H54 (cell line): Measurements from ENCODE around the gene TMEM255B.
A peak's percentile ranks its signal among the peaks of the same experiment; 100 is the strongest.

Source experiments
- DNase-seq: peaks from one replicate; pipeline ENCODE4 v3.0.0; 2011; ENCODE audit warnings: low spot score, mixed read lengths; ENCODE audit not compliant: insufficient read length
- FAIRE-seq: peaks from 3 replicates; lab custom pipeline; 2011; peaks lifted over from hg19 to GRCh38; lab: Jason Lieb, UNC
- POLR2A ChIP-seq: IDR thresholded peaks from 2 replicates; pipeline ENCODE4 v1.6.1; 2011; ENCODE audit warnings: low read depth, mild to moderate bottlenecking, low read length

The TMEM255B gene

DNA sequence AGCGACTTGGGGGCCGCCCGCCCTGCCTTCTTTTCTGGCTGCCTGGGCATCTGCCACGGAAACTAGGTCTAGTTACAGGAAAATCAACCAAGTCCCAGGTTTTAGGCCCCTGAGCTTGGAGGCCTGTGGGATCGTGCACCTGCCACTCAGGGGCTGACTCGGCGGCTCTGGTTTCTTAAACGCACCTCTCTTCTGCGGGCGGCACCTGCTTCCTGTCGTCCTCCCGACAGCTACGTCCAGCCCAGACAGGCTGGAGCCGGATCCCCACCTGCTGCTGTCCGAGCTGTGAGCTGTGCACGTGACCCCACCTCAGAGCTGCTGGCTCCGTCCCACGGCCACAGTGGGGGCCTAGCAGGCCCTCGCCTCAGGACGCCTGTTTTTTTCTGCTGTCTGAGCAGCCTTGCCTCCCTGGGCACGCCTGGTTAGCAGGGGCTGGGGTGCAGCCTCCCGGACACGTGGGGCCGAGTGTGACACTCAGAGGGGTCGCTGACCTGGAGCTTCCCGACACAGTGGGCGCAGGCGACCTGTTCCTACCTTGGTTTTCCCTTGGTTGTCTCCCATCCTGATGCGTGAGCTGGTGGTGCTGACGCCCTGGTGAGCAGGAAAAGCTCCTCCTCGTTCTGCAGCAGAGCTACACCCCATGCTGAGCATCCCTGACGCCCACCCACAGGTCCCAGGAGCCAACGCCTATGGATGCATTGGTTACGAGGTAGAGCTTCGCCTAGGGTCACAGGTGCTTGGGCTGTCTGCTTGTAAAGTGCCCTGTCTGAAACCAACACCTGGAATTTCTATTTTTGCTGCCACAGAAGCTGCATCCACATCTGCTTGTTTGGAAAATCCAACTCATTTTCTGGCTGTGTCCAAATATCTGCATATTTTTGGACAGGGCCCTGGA, 17.5 kb downstream of the TMEM255B start:
- DNase-seq (no peak), FAIRE-seq (no peak)
- no peak for TF ChIP-seq POLR2A

DNA sequence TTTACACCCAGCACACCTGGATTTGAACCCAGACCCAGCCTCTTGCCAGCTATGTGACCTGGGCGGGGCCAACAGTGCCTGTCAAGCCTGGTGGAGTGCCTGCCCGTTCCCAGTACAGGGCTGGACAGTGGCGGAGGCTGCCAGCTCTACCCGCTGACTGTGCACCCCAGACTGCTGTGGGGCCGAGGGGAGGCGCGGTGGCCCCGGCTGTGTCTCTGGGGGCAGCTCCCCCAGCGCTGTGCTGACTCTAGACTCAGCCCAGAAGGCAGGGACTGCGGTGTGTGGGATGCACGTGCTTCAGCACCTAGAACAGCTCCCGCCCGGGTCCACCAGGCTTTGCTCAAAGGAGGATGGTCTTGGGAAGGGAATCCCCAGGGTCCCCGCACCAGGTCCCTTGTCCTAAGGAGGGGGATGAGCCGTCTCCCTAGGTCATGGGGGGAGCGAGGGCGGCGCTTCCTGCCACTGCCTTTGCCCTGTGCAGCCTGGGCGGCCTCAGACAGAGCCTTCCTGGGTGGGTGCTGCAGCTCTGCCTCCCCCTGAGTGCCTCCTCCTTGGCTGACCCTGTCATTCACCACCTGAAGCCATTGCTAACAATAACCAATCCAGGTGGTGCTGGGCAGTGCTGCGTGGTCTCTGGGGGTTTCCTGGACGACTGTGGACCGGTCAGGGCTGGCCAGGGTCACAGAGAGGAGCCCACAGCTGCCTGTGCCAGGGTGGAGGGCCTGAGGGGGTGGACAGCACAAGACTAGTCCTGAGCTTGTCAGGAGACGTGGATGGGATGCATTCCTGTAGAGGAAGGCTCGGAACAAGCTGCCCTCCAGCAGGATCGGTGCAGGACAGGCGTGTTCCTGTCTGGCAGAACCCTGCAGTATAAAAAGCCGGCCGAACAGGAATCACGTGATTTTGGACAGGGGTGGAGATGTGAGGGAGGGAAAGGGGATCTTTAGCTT, 18.6 kb downstream of the TMEM255B start:
- no peak for DNase-seq
- TF ChIP-seq POLR2A, result no peak
- FAIRE-seq, result no peak

DNA sequence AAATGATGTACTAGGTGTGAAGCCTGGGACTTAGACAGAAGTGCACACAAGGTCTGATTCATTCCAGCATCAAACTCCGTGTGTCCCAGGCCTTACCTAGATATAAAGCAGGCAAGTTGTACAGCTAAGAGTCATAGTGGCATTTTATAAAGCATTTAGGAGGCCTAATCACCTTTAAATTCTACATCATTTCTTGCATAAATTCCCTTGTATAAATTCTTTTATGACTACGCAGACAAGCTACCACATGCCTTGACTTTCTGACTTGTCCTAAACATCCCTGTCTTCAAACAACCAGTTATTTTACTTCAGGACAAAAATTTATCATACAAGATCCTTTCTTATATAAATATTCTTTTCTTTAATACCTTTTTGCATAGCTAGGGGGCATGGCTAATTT, 22.5 kb downstream of the TMEM255B start:
- no peak for TF ChIP-seq POLR2A
- no peak for FAIRE-seq
- no peak for DNase-seq

DNA sequence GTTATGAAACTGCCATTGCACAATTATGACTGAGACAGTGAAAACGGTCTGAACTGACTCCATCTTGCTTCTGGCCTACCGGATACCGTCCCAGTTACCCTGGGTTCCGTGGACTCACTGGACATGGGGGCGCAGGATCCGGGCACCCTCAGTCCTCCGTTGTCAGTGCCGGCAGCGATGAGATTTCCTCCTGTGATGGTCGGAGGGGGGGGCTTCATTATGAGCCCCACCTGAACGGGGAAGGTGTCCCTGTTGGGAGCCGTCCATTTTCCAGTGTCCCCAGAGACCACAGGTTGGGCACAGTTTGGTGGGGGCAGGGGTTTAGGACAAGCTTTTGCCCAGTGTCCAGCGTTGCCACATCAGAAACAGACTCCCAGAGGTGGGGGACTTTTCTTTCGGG, 23.4 kb downstream of the TMEM255B start:
- no peak for TF ChIP-seq POLR2A
- DNase-seq (no peak), FAIRE-seq (no peak)

DNA sequence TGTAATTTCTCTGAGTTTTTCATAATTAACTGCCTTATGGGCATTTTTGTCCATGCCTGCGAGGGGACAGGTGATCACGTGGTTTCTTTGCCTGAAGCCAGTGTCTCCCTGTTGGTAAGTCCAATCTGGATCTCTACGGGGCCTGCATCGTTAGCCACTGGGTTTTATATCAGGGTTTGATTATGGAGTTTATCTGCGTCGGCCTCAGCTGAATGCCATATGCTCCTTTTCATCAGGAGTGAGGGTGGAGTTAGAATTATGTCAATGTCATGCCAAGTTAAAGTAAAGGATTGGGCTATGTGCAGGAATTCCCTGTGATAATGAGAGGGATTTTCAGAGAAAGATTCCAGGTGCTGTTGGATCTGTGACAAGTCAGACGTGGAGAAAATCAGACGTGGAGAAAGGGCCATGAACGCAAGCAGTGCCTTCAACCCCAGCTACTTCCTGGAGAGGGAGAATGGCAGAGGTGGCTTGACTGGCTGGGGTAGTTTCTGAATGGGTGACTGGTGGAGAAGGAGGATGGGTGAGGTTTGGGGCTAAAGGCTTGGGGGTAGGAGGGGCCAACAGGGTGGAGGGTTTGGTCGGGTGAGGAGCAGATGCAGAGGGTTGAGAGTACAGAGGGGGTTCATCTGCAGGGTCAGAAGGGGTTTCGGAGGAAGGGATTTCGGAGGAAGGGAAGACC, 24.3 kb downstream of the TMEM255B start:
- no peak for FAIRE-seq
- TF ChIP-seq POLR2A, result no peak

DNA sequence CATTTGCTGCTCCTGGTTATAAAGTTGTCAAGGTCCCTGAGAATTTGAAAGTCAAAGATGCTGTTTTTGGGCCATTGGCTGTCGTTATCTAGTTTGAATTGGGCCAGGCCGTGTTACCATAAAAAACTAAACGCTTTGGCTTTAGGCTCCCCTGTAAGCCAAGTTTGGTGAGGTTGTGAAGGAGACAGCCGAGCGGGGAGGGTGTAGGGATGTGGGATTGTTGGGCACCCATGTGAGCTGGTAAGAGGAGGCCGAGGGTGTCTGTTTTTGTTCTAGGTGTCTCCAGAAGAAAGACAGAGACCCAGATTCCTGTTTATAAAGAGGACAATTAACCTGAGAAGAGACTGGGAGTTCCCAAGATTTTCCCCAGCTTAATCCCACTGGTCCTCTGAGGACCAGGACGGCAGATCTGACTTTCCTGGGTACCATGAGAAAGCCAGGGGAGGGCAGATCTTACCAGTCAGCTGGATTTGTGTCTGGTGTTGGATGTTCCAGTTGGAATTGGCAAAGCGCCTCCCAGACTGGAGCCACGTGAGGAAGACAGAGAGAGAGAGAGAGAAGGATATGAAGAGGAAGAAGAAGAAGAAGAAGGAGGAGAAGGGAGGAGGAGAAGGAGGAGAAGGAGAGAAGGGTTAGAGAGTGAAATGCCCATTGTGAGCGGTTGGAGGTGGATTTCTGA, 25.1 kb downstream of the TMEM255B start:
- FAIRE-seq (no peak), DNase-seq (no peak)
- TF ChIP-seq POLR2A, result no peak

More for the DNA sequence above, 24.3 kb downstream of the TMEM255B start:
- DNase-seq, result no peak

DNA sequence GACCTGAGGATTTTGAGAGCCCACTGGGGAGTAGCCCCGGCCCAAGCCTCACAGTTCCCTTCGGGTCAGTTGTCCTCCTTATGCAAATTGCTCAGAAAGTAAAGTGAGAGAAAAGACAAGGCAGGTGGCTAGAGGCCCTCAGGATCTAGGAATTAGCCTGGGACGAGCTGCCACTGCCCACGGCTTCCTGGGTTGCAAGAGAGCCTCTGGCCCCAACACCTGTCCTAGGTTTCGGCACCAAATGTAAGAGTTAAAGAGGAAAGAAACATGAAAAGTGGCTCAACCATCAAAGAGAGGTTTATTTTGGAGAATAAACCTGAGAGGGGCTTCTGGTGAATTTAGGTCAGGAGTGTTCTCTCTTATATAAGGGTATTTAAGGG, 25.6 kb downstream of the TMEM255B start:
- no peak for DNase-seq
- no peak for TF ChIP-seq POLR2A
- FAIRE-seq, result no peak

DNA sequence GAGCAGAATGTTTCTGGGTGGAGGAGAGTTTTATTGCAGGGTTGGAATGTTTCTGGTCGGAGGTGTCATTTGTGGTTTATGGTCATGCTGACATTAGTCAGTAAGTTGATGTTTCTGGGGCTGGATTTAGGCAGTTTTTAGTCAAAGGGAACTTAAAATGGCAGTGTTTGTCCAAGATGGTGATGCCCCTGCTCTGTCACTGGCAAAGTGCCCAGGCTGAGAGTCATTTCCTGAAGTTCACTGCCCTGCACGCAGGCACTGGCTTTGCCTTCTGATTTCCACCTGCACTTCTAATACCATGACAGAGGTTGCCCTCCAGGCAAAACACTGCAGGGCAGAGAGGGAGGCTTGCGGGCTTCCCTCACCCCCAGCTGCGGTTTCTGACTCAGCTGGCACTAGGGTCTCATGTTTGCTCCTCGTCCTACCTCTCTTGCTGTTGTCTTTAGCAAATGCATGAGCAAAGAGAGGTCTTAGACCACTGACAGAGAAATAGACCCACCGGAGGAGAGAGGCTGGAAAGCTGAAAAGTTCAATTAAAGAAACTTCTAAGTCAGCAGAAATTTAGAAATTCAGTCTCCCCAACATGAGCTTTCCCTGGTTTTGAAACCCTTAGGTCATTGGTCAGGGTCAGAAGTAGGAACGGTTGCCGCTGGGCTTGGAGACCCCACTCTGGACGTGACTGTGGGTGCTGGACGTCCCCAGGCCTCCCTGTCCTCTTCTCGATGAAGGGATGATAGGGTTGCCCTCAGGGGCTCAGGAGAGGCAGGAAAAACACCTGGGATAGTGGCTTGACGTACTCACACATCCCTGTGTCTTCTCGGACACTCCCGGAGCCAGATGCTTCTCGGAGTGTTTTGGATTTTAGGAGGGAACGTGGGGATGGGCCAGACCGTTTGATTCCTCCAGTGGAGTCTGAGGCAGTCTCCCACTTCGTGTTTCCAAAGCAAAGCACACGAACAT, 26.3 kb downstream of the TMEM255B start:
- FAIRE-seq, result peak; percentile 98
- peak; percentile 98 for DNase-seq
- TF ChIP-seq POLR2A, result no peak

DNA sequence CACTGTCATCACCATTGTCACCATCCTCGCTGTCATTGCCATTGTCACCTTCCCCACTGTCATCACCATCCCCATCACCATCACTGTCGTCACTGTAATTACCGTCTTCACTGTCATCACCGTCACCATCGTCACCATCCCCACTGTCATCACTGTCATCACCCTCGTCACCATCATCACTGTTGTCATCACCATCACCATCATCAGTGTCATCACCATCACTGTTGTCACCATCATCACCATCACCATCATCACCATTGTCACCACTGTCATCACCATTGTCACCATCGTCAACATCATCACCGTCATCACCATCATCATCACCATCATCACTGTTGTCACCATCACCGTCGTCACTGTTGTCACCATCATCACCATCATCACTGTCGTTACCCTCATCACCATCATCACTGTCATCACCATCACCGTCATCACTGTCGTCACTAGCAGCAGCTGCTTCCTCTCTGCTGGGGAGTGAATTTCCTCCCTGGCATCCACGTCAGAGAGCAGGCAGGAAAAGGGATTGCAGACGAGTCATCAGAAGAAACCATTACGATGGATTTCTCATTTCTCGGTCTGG, 27.3 kb downstream of the TMEM255B start:
- peak; percentile 94 for DNase-seq
- peak; percentile 11; the same call in 1 of the 2 replicates for TF ChIP-seq POLR2A
- no peak for FAIRE-seq

DNA sequence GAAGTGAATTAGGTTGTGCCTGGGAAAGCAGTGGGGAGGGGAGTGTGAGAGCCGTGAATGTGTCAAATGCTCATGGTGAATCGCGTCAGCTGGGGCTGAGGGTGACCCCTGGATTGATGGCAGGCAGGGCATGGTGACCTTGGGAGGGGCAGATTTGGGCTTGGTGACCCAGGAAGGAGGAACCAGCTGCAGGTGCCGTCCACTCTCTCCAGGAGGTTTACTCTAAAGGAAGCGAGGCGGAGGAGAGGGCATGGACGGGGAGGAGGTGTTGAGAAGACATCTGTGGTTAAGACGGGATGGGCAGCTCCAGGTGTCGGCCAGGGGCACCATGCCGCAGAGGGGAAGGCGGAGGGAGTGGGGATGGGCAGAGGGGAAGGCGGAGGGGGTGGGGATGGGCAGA, 28.7 kb downstream of the TMEM255B start:
- no peak for DNase-seq
- TF ChIP-seq POLR2A, result no peak
- FAIRE-seq, result no peak

DNA sequence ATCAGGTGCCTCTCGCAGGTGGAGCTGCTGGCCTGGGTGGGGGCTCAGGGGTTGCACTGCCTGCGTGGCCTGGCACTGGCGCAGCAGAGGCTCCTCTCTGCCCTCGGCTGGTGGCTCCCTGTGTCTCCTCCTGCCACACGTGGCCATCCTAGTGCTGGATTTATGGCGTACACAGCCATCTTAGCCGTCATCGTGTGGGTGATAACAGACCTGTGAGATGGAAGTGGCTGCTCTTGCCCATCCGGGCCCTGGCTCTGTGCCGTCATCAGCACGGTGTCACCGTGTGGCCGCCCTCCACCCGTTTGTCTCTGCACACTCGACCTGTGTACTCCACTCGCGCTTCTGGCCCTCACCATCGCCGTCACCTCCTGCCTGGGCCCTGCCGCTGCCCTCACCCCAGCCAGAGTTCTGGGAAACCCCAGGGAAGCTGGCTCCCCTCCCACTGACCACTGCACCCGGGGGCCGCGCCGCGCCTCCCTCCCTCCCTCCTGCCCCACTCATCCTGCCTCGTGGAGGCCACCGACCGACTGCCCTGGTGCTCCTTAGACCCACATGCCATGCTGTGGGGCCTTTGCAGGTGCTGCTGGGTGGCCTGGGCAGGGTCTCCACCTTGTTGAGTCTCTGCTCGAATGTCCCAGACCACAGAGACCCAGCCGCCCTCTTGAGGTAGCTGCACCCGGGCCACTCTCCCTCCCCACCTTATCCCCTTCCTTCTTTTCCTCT, 29.5 kb downstream of the TMEM255B start:
- no peak for DNase-seq
- no peak for FAIRE-seq
- no peak for TF ChIP-seq POLR2A
